ENCODE results near the gene KCNG2.

GRCh38 chr18:79915161-79916127 lies 117.7 kb downstream of the KCNG2 start:
- TF ChIP-seq CTCF (IDR thresholded peaks at IDR 0.05 in 2 of 3, conservative IDR thresholded peaks at IDR 0.05 in 1 of 3; ENCODE audit: insufficient read depth in 2 of 3, low read depth in 1 of 3, low read length in 3 of 3) (no peak), PKNOX1 (IDR thresholded peaks at IDR 0.05) (no peak), TAF7 (tag; IDR thresholded peaks at IDR 0.05) (no peak), POLR2AphosphoS5 (IDR thresholded peaks at IDR 0.05; ENCODE audit: control insufficient read depth, insufficient read depth, low read depth, low read length) (no peak), BRF1 (IDR thresholded peaks at IDR 0.05; ENCODE audit: borderline replicate concordance, extremely low read depth, insufficient read length) (no peak), ZFP1 (CRISPR knock-in tag; IDR thresholded peaks at IDR 0.05) (no peak)

Measured in K562 (cell line).